ENCODE data around the gene ANO4.

ANO4 gene

GRCh38 chr12:100820314-100820713, 25.7 kb downstream of the ANO4 start:
- DNase-seq, result no peak

- peak; percentile 94 for DNase-seq
Observed at GRCh38 chr12:100823963-100824362, 29.4 kb downstream of the ANO4 start.

- DNase-seq, result no peak
Observed at GRCh38 chr12:100824476-100824875, 29.9 kb downstream of the ANO4 start.

- DNase-seq, result peak; percentile 20
Observed at GRCh38 chr12:100826323-100826722, 31.7 kb downstream of the ANO4 start.

- DNase-seq, result peak; percentile 54
Observed at GRCh38 chr12:100827901-100828520, 33.4 kb downstream of the ANO4 start.

GRCh38 chr12:100830003-100830795, 35.6 kb downstream of the ANO4 start:
- no peak for DNase-seq

GRCh38 chr12:100833282-100833681, 38.7 kb downstream of the ANO4 start:
- peak; percentile 42 for DNase-seq

- DNase-seq, result no peak
Observed at GRCh38 chr12:100840748-100841147, 46.2 kb downstream of the ANO4 start.

- DNase-seq, result no peak
Observed at GRCh38 chr12:100842156-100842555, 47.6 kb downstream of the ANO4 start.

GRCh38 chr12:100843061-100843460, 48.5 kb downstream of the ANO4 start:
- DNase-seq, result no peak

GRCh38 chr12:100845095-100845494, 50.5 kb downstream of the ANO4 start:
- no peak for DNase-seq

- no peak for DNase-seq
Observed at GRCh38 chr12:100851637-100852036, 57.1 kb downstream of the ANO4 start.

- no peak for DNase-seq
Observed at GRCh38 chr12:100857418-100857817, 62.8 kb downstream of the ANO4 start.

- peak; percentile 38 for DNase-seq
Observed at GRCh38 chr12:100857971-100858370, 63.4 kb downstream of the ANO4 start.

GRCh38 chr12:100858656-100859055, 64.1 kb downstream of the ANO4 start:
- DNase-seq, result peak; percentile 68

- DNase-seq, result no peak
Observed at GRCh38 chr12:100859063-100859627, 64.6 kb downstream of the ANO4 start.

- DNase-seq, result no peak
Observed at GRCh38 chr12:100860611-100861010, 66.0 kb downstream of the ANO4 start.

- DNase-seq, result no peak
Observed at GRCh38 chr12:100862676-100863075, 68.1 kb downstream of the ANO4 start.

- no peak for DNase-seq
Observed at GRCh38 chr12:100864366-100864765, 69.8 kb downstream of the ANO4 start.

- no peak for DNase-seq
Observed at GRCh38 chr12:100867639-100868393, 73.2 kb downstream of the ANO4 start.

GRCh38 chr12:100868487-100868886, 73.9 kb downstream of the ANO4 start:
- DNase-seq, result peak; percentile 58

- DNase-seq, result no peak
Observed at GRCh38 chr12:100871195-100871734, 76.7 kb downstream of the ANO4 start.

GRCh38 chr12:100875156-100875555, 80.6 kb downstream of the ANO4 start:
- no peak for DNase-seq

Data from HCEC 1CT (cell line).